Measurements from ENCODE around the gene PTP4A1. TPM values are rescaled to one million over a fixed set of nuclear protein-coding genes. Genes with fewer than 3 reads are reported as not detected.

Gene PTP4A1
- total RNA-seq, 1 donor from 2014 or later = 87.9 TPM

GRCh38 chr6:63579937-63580703, 7.8 kb downstream of the PTP4A1 start:
- Mint-ChIP-seq H3K27ac (ENCODE audit: unreplicated experiment) (no peak overlapping the region), H3K9me3 (ENCODE audit: unreplicated experiment) (no peaks in the 10 kb centered on the region), H3K36me3 (ENCODE audit: unreplicated experiment) (no peaks in the 10 kb centered on the region), H3K27me3 (ENCODE audit: unreplicated experiment) (no peaks in the 10 kb centered on the region), H3K4me1 (ENCODE audit: low read depth, unreplicated experiment) (peaks cover 3% of the 10 kb centered on the region), H3K4me3 (ENCODE audit: unreplicated experiment) (no peak overlapping the region)
- TF ChIP-seq, protein P1, sequence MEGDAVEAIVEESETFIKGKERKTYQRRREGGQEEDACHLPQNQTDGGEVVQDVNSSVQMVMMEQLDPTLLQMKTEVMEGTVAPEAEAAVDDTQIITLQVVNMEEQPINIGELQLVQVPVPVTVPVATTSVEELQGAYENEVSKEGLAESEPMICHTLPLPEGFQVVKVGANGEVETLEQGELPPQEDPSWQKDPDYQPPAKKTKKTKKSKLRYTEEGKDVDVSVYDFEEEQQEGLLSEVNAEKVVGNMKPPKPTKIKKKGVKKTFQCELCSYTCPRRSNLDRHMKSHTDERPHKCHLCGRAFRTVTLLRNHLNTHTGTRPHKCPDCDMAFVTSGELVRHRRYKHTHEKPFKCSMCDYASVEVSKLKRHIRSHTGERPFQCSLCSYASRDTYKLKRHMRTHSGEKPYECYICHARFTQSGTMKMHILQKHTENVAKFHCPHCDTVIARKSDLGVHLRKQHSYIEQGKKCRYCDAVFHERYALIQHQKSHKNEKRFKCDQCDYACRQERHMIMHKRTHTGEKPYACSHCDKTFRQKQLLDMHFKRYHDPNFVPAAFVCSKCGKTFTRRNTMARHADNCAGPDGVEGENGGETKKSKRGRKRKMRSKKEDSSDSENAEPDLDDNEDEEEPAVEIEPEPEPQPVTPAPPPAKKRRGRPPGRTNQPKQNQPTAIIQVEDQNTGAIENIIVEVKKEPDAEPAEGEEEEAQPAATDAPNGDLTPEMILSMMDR (IDR thresholded peaks at IDR 0.05; ENCODE audit: partially characterized antibody, unreplicated experiment) = no peak
- no peak for DNase-seq

DNA sequence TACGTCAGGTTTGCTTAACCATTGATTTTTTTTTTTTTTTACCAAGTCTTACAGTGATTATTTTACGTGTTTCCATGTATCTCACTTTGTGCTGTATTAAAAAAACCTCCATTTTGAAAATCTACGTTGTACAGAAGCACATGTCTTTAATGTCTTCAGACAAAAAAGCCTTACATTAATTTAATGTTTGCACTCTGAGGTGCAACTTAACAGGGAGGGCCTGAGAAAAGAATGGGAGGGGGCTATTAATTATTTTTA, 8.4 kb downstream of the PTP4A1 start:
- H3K9me3 Mint-ChIP-seq (ENCODE audit: unreplicated experiment) = no peaks in the 10 kb centered on the region
- peaks cover 3% of the 10 kb centered on the region for H3K4me1 Mint-ChIP-seq (ENCODE audit: low read depth, unreplicated experiment)
- no peaks in the 10 kb centered on the region for H3K36me3 Mint-ChIP-seq (ENCODE audit: unreplicated experiment)
- no peaks in the 10 kb centered on the region for H3K27me3 Mint-ChIP-seq (ENCODE audit: unreplicated experiment)
- no peak overlapping the region for H3K27ac Mint-ChIP-seq (ENCODE audit: unreplicated experiment)
- H3K4me3 Mint-ChIP-seq (ENCODE audit: unreplicated experiment) = no peak overlapping the region
- no peak for DNase-seq
- TF ChIP-seq, protein P1 (IDR thresholded peaks at IDR 0.05; ENCODE audit: partially characterized antibody, unreplicated experiment) = no peak

- DNase-seq = no peak
- TF ChIP-seq, protein P1 (IDR thresholded peaks at IDR 0.05; ENCODE audit: partially characterized antibody, unreplicated experiment) = no peak
- Mint-ChIP-seq H3K9me3 (ENCODE audit: unreplicated experiment) (peaks cover 1% of the 10 kb centered on the region), H3K4me1 (ENCODE audit: low read depth, unreplicated experiment) (no peaks in the 10 kb centered on the region), H3K27ac (ENCODE audit: unreplicated experiment) (no peak overlapping the region), H3K27me3 (ENCODE audit: unreplicated experiment) (no peaks in the 10 kb centered on the region), H3K4me3 (ENCODE audit: unreplicated experiment) (no peak overlapping the region), H3K36me3 (ENCODE audit: unreplicated experiment) (no peaks in the 10 kb centered on the region)
Observed at GRCh38 chr6:63581355-63582013, 9.2 kb downstream of the PTP4A1 start.

GRCh38 chr6:63582579-63583231, 10.4 kb downstream of the PTP4A1 start:
- no peak overlapping the region for H3K27ac Mint-ChIP-seq (ENCODE audit: unreplicated experiment)

More at GRCh38 chr6:63582579-63583231, 10.4 kb downstream of the PTP4A1 start:
- Mint-ChIP-seq H3K9me3 (ENCODE audit: unreplicated experiment) (peaks cover 1% of the 10 kb centered on the region), H3K4me3 (ENCODE audit: unreplicated experiment) (no peak overlapping the region), H3K4me1 (ENCODE audit: low read depth, unreplicated experiment) (no peaks in the 10 kb centered on the region), H3K36me3 (ENCODE audit: unreplicated experiment) (no peaks in the 10 kb centered on the region), H3K27me3 (ENCODE audit: unreplicated experiment) (no peaks in the 10 kb centered on the region)
- DNase-seq = no peak
- TF ChIP-seq, protein P1 (IDR thresholded peaks at IDR 0.05; ENCODE audit: partially characterized antibody, unreplicated experiment) = no peak

Data from glutamatergic neuron (in vitro differentiated cells).